NB4 (cell line): ENCODE measurements around the gene E2F3.

Experiments
- DNase-seq: peaks from one replicate; pipeline ENCODE4 v3.0.0; 2010; ENCODE audit warnings: low read depth
- H3K4me3 ChIP-seq: one replicate; pipeline ENCODE4 v1.5.1; 2011; ENCODE audit warnings: mild to moderate bottlenecking, low read depth, low read length, moderate library complexity
- CTCF ChIP-seq: IDR thresholded peaks from one replicate; pipeline ENCODE4 v1.5.1; 2012; ENCODE audit warnings: low read depth, low read length
- MAX ChIP-seq: IDR thresholded peaks from 2 replicates; pipeline ENCODE4 v1.6.1; 2011; ENCODE audit warnings: low read depth, low read length
- MYC ChIP-seq: IDR thresholded peaks from 2 replicates; pipeline ENCODE4 v1.6.1; 2011; ENCODE audit warnings: low read depth, low read length
- POLR2A ChIP-seq: IDR thresholded peaks from 2 replicates; pipeline ENCODE4 v1.6.1; 2011; ENCODE audit warnings: mild to moderate bottlenecking; ENCODE audit not compliant: insufficient read length; ENCODE audit errors: extremely low read depth

Gene E2F3

GRCh38 chr6:20401205-20402091 lies at the start of gene E2F3:
Gene E2F3 (plus strand): TSS chr6:20401879. CDS start chr6:20402233, 354 bp downstream.
- no peak for TF ChIP-seq CTCF
- TF ChIP-seq MYC: peak; percentile 78
- TF ChIP-seq POLR2A: peak; percentile 82
- peak; percentile 73 for TF ChIP-seq MAX
- peak; percentile 100 for DNase-seq
- H3K4me3 ChIP-seq: peak within 1 kb of the TSS; percentile 92

GRCh38 chr6:20352346-20352745 lies 49.3 kb upstream of the E2F3 start:
- TF ChIP-seq POLR2A: no peak
- no peak for TF ChIP-seq MYC
- no peak for TF ChIP-seq CTCF
- TF ChIP-seq MAX: no peak
- no peak for DNase-seq
- no peak overlapping the region for H3K4me3 ChIP-seq

- H3K4me3 ChIP-seq: no peak overlapping the region
- DNase-seq: no peak
- TF ChIP-seq CTCF (no peak), MYC (no peak), POLR2A (no peak), MAX (no peak)
These were observed 48.5 kb upstream of the E2F3 start for GRCh38 chr6:20353134-20353533.

- TF ChIP-seq POLR2A: no peak
- TF ChIP-seq MAX: no peak
- TF ChIP-seq MYC: no peak
- TF ChIP-seq CTCF: no peak
- no peak overlapping the region for H3K4me3 ChIP-seq
These were observed 47.3 kb upstream of the E2F3 start for GRCh38 chr6:20354366-20354765.

GRCh38 chr6:20360471-20361119 lies 41.1 kb upstream of the E2F3 start:
- no peak for DNase-seq
- TF ChIP-seq CTCF (no peak), MYC (no peak), MAX (no peak), POLR2A (no peak)

More at GRCh38 chr6:20354366-20354765, 47.3 kb upstream of the E2F3 start:
- DNase-seq: no peak

More at GRCh38 chr6:20360471-20361119, 41.1 kb upstream of the E2F3 start:
- no peak overlapping the region for H3K4me3 ChIP-seq
